GF-D8 (cell line): Measurements from ENCODE around the gene GADD45A.
"Not testable (repeated sequence)": the region's sequence is repeated elsewhere in the genome, so short reads cannot be mapped to it uniquely, and the experiment has no call there.

Experiments
- DNase-seq: peaks from one replicate; lab custom pipeline; 2025; lab: John Stamatoyannopoulos, UW

GADD45A gene

DNA sequence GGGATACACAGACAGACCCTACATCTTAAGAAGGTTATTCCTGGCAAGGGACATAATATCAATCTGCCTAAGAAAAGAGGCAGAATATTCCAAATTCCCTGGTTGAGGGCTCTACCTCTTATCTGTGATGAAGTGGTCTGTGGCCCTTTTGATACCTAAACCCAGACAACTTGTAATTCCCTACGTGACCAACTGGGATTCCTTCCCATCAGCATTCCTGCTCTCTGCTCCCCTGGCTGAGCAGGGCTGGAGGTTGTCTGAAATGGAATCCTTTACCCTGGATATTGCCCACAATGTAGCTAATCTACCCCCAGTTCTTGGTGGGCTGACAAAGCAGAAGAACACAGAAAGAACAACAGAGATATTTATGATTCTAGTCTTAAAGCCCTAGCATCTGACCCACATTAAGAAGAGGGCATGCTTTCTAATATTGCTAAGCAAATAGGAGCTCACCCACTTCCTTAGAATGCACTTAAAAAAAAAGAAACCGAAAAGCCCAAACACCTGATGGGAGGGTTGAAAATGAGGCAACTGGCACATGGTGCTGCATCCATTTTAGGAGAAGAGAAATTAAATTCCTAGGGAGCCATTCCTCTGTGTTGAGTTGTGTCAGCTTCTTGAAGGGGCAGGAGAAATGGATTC lies 36.8 kb downstream of the GADD45A start:
- DNase-seq: no peak

DNA sequence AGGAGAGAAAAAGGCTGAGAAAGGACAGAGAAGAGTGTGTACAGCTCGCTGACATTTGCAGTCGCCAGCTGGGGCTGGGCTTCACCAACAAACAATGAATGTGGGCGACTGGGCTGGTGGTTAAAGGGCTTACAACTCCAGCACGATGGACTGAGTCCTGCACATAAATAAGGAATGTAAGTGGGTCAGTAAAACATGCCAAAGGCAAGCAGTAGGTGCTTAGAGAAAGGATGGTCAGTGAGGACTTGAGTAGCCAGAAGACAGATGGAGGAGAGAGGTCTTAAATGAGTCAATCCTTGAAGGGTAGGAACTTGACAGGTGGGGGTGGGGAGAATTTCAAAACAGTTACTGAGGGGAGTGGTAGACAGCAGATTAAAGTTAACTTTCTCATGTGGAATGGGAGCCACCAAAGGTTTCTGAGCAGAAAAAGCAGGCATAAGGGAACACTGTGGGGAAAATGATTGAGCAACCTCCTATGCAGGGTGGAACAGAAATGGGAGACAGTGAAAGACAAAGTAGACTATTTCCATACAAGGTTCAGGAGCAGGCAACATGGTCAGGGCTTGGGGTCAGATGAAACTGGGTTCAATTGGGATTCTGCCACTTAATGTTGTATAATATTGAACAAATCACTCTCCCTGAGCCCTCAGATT lies 37.4 kb downstream of the GADD45A start:
- DNase-seq: no peak

DNA sequence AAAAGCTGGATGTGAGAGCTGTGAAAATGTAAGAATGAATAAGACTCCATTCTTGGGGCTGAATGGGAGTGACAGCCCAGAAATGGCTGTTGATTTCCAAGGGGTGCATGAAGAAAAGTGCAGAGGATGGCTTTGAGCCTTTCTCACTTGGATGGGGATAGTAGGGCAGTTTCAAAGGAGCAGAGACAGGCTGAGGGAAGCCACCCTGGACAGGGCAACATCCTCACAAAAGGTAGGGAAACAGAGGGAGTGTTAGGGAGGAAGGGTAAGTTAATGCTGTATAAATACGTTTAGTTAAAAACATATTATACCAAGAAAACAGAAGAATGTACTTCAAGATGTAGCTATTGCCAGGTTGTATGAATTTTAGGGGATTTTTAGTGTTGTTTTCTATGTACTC lies 38.1 kb downstream of the GADD45A start:
- no peak for DNase-seq

DNA sequence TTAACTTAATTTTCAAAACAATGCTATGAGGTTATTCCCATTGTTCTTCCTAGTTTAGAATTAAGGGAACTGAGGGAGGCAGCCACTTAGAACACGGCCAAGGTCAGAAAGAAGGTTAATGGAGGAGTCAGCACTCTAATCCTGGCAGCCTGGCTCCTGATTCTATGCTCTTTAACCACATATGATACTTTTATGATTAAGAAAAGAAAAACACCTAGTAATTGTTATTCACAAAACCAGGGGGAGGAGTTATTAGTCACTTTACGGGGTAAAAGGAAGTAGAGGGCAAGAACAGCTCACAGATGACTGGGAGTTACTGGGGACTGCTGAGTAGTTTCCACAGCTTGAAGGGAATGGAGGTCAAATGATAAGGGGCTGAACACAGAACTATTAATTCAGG lies 38.6 kb downstream of the GADD45A start:
- DNase-seq: no peak

DNA sequence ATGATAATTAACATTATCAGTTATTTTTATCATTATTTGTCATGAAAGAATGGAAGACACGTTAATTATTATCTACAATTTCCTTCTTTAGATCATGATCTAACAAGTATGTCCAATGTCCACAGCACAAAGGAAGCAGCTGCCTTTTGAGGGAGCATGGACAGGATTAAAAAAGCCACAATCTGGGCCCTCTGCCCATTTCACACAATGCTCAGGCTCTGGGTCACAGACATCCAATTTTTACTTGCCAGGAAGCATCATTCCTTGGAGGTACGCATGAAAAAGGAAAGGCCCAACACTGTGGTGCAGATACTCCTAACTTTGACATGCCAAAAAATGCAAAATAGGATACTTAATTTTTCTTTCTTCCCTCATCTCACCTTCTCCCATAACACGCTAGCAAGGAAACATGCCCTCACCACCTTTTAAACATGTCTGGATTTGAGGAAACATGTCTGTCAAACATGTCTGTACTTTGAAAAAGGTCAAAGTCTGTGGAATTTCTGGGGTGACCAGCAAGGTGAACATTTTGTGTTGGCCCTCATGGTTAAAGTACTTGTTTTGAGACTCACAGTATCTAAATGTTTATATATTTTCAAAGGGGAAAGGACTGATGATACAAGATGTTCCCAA lies 40.0 kb downstream of the GADD45A start:
- DNase-seq: no peak

GRCh38 chr1:67726224-67726623 lies 41.2 kb downstream of the GADD45A start:
- no peak for DNase-seq

DNA sequence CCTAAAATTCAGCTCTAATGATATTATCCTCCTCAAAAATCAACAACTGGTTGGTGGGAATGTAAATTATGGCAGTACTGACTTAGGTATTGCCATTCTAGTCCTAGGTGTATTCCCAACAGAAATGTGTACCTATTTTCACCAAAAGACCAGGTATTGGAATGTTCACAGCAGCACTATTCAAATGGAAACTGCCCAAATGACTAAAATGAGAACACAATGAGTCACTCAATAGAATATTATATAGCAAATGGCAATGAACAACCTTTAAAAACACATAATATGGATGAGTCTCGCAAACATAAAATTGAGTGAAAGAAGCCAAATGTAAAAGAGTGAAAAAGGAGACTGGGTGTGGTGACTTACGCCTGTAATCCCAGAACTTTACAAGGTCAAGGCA lies 44.9 kb downstream of the GADD45A start:
- DNase-seq: no peak

GRCh38 chr1:67730312-67730711 lies 45.3 kb downstream of the GADD45A start:
- not testable (repeated sequence) for DNase-seq

GRCh38 chr1:67731322-67731721 lies 46.3 kb downstream of the GADD45A start:
- no peak for DNase-seq

- DNase-seq: peak; percentile 5
Observed at GRCh38 chr1:67732750-67733151, 47.8 kb downstream of the GADD45A start.

DNA sequence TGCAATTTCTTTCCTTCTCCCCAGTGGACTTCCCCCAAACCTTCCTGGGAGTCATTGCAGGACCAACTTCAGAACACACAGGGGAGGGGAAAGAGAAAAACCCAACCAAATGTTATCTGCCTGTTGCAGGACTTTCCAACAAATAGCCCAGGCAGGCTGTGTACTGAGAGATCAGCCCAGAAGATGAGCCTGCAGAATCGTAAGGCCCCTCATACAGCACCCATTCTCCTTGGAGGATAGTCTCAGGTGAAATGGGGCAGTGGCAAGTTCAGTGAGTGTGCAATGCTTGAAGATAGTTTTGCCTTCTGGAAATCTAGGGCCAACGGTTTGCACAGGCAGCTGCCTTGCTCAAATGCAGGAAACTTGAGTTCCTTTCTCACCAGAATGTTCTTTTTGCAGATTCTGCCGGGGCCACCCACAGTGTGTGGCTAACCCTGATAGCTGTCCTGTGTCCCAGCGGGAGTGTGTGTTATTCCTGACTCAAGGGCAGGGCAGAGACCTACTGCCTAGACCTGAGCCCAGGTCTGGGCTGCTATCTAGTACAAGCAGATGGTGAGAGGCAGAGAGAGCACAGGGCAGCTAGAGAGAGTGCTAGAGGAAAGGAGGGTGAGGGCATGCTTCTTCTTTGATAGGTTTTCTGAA lies 48.8 kb downstream of the GADD45A start:
- DNase-seq: no peak

DNA sequence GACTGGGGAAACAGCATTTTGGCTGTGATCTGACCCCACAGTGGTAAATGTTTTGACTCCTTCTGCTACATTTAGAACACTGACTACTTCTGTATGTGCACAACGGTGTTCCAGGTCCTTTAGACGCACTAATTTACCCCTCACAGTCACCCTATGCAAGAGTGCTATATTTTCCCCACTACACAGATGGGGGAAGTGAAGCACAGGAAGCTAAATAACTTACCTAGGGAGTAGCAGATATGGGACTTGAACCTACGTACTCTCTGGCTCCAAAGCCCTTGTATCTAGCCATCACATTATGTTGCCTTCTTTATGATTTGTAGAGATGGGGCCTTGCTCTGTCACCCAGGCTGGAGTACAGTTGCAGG lies 49.3 kb downstream of the GADD45A start:
- no peak for DNase-seq

DNA sequence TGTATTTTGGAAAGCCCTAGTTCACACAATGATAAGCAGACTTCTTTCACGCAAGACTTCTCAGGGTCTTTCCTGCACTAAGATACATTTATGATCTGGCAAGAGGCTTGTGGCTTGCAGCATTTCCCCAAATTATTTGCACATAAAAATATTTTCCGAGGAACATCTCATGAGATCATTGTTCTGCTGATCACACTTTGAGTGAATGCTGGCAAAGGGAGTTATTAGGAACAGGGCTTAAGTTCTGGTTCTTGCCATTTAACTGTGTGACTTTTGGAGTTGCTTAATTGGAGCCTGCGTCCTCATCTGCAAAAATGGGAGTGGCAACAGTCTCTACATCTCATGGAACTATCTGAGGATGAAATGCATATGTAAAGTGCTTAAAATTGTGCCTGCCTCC lies 50.2 kb downstream of the GADD45A start:
- no peak for DNase-seq

DNA sequence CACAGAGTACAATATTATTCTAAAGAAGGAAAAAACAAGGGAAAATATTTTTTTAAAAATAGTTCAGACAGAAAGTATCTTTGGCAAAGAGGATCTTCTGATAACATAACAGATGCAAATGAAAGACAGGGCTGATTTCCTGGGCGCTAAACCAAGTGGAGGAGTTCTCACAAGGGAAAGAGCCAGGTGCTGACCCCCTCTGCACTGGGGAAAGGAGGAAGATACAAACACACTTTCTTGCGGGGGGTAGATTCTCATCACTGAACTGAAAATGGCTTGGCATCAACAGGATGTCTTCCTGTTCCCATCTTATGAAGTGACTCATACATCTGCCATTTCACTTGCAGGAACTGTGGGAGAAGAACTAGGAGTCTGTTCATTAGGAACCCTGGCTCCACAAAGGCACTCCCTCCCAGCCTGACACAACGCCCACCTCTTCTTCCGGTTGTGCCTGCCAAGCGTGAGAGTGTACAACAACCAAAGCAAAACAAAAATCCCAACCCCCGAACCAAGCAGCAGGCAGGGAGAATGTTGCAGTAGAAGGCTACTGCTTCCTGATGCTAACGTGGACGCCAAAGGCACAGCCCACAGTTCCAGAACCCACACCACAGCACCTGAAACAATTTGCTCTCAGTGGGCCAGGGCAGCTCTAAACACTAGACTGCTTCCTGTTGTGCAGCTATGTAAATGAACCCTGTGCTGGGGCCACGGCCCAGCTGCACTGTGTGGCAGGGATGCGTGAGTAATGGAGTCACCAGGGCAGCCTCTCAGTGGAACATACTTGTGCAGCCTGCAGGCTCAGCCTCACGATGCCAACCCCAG lies 51.0 kb downstream of the GADD45A start:
- DNase-seq: no peak

DNA sequence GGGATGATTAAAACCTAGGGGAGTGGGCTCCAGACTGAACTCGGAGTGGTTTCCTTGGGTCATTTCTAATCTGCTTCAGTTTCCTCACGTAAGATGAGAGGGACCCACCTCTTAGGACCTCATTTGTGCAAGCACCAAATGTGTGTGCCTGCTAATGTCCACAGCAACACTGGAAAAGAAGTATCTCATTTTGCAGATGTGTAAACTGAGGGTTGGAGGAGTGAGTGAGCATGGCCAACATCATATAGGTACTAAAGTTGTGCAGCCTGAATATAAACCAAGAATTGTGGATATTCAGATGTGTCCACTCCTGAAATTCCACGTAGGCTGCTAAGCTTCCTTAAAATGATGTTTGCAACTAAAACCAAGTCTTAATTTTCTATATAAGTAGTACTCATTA lies 51.7 kb downstream of the GADD45A start:
- no peak for DNase-seq

DNA sequence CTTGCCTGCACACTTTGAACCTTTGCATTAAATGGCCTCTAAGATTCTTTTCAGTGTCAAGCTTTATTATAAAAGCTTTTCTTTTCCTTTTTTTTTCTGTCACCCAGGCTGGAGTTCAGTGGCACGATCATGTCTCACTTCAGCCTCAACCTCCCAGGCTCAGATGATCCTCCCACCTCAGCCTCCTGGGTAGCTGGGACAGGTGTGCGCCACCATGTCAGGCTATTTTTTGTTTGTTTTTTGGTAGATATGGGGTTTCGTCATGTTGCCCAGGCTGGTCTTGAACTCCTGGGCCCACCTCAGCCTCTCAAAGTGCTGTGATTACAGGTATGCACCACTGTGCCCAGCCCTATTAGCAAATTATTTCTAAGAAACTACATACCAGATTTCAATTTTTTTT lies 52.9 kb downstream of the GADD45A start:
- DNase-seq: no peak
